ENCODE data around the gene ACP3. TPM values are rescaled to one million over a fixed set of nuclear protein-coding genes. Genes with fewer than 3 reads are reported as not detected.

Gene ACP3
- total and polyA plus RNA-seq, 2 donors (not counting 1 experiment from before 2014, with no cell fraction given), result 3.5 to 25.3 TPM

- Histone ChIP-seq H3K4me3 (replicated peaks in 1 of 4; ENCODE audit: control extremely low read depth in 1 of 4, insufficient read depth in 1 of 4, low read depth in 3 of 4, low read length in 4 of 4) (no peak overlapping the region), H3K36me3 (ENCODE audit: control insufficient read depth, insufficient read depth, low read length) (no peaks in the 10 kb centered on the region), H2AFZ (ENCODE audit: low read length) (no peak overlapping the region), H3K79me2 (ENCODE audit: control insufficient read depth, insufficient read depth, low read length) (no peaks in the 10 kb centered on the region), H3K27me3 (ENCODE audit: control insufficient read depth, insufficient read depth, low read length) (no peaks in the 10 kb centered on the region), H4K20me1 (ENCODE audit: control insufficient read depth, extremely low read depth, insufficient read depth, low read length) (no peaks in the 10 kb centered on the region), H3K4me2 (ENCODE audit: extremely low read depth, insufficient read depth, low read length) (no peak overlapping the region), H3K9me3 (ENCODE audit: control insufficient read depth, insufficient read depth, low read depth, low read length) (no peaks in the 10 kb centered on the region), H3K27ac (ENCODE audit: insufficient read depth, low read length) (no peak overlapping the region), H3K9ac (ENCODE audit: insufficient read depth, low read length) (no peak overlapping the region), H3K4me1 (ENCODE audit: control insufficient read depth, extremely low read depth, insufficient read depth, low read length) (peaks cover 5% of the 10 kb centered on the region)
- peak; percentile 11 to 63 for DNase-seq (ENCODE audit: low read depth in 2 of 2)
- TF ChIP-seq, protein P1, sequence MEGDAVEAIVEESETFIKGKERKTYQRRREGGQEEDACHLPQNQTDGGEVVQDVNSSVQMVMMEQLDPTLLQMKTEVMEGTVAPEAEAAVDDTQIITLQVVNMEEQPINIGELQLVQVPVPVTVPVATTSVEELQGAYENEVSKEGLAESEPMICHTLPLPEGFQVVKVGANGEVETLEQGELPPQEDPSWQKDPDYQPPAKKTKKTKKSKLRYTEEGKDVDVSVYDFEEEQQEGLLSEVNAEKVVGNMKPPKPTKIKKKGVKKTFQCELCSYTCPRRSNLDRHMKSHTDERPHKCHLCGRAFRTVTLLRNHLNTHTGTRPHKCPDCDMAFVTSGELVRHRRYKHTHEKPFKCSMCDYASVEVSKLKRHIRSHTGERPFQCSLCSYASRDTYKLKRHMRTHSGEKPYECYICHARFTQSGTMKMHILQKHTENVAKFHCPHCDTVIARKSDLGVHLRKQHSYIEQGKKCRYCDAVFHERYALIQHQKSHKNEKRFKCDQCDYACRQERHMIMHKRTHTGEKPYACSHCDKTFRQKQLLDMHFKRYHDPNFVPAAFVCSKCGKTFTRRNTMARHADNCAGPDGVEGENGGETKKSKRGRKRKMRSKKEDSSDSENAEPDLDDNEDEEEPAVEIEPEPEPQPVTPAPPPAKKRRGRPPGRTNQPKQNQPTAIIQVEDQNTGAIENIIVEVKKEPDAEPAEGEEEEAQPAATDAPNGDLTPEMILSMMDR (conservative IDR thresholded peaks at IDR 0.05 in 1 of 2, IDR thresholded peaks at IDR 0.05 in 1 of 2; ENCODE audit: low read depth in 1 of 2, low read length in 2 of 2), result no peak
- no peak for TF ChIP-seq EZH2 (IDR thresholded peaks at IDR 0.05; ENCODE audit: low read length, missing control alignments)
Observed at GRCh38 chr3:132289316-132289715, 27.9 kb upstream of the ACP3 start.

DNA sequence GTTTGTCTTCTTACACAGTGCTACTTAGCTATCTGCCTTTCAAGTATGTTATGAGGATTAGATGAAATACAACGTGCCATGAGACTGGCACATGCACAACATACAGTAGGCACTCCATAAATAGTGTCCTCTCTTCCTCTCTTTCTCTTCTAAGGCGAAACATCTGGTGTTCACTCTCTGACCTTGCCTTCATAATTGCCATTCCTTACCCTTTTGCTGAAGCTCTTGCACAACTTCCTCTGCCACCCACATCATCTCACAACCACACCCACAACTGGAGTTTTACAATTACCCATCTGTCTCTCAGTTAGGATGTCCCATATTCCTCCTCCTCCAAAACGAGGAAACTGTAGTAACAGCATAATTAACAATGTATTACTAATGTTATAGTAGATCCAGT lies 26.4 kb upstream of the ACP3 start:
- no peak overlapping the region for H3K4me2 ChIP-seq (ENCODE audit: extremely low read depth, insufficient read depth, low read length)
- TF ChIP-seq EZH2 (IDR thresholded peaks at IDR 0.05; ENCODE audit: low read length, missing control alignments), result no peak
- H4K20me1 ChIP-seq (ENCODE audit: control insufficient read depth, extremely low read depth, insufficient read depth, low read length), result no peaks in the 10 kb centered on the region
- no peak overlapping the region for H3K9ac ChIP-seq (ENCODE audit: insufficient read depth, low read length)
- no peak overlapping the region for H2AFZ ChIP-seq (ENCODE audit: low read length)
- H3K27me3 ChIP-seq (ENCODE audit: control insufficient read depth, insufficient read depth, low read length), result no peaks in the 10 kb centered on the region
- H3K79me2 ChIP-seq (ENCODE audit: control insufficient read depth, insufficient read depth, low read length), result no peaks in the 10 kb centered on the region
- H3K4me3 ChIP-seq (replicated peaks in 1 of 4; ENCODE audit: control extremely low read depth in 1 of 4, insufficient read depth in 1 of 4, low read depth in 3 of 4, low read length in 4 of 4), result no peak overlapping the region
- H3K36me3 ChIP-seq (ENCODE audit: control insufficient read depth, insufficient read depth, low read length), result no peaks in the 10 kb centered on the region
- no peak overlapping the region for H3K27ac ChIP-seq (ENCODE audit: insufficient read depth, low read length)
- H3K9me3 ChIP-seq (ENCODE audit: control insufficient read depth, insufficient read depth, low read depth, low read length), result no peaks in the 10 kb centered on the region
- H3K4me1 ChIP-seq (ENCODE audit: control insufficient read depth, extremely low read depth, insufficient read depth, low read length), result peaks cover 5% of the 10 kb centered on the region
- DNase-seq (ENCODE audit: low read depth in 2 of 2), result peak; percentile 47 to 91

- no peak overlapping the region for H3K9ac ChIP-seq (ENCODE audit: insufficient read depth, low read length)
- H2AFZ ChIP-seq (ENCODE audit: low read length), result no peak overlapping the region
- no peaks in the 10 kb centered on the region for H3K79me2 ChIP-seq (ENCODE audit: control insufficient read depth, insufficient read depth, low read length)
- H3K27me3 ChIP-seq (ENCODE audit: control insufficient read depth, insufficient read depth, low read length), result no peaks in the 10 kb centered on the region
- H3K36me3 ChIP-seq (ENCODE audit: control insufficient read depth, insufficient read depth, low read length), result no peaks in the 10 kb centered on the region
- no peaks in the 10 kb centered on the region for H3K9me3 ChIP-seq (ENCODE audit: control insufficient read depth, insufficient read depth, low read depth, low read length)
- no peaks in the 10 kb centered on the region for H4K20me1 ChIP-seq (ENCODE audit: control insufficient read depth, extremely low read depth, insufficient read depth, low read length)
- no peak for DNase-seq (ENCODE audit: low read depth in 2 of 2)
- no peak overlapping the region for H3K4me2 ChIP-seq (ENCODE audit: extremely low read depth, insufficient read depth, low read length)
- TF ChIP-seq, protein P1 (conservative IDR thresholded peaks at IDR 0.05 in 1 of 2, IDR thresholded peaks at IDR 0.05 in 1 of 2; ENCODE audit: low read depth in 1 of 2, low read length in 2 of 2), result no peak
- no peak for TF ChIP-seq EZH2 (IDR thresholded peaks at IDR 0.05; ENCODE audit: low read length, missing control alignments)
- H3K4me1 ChIP-seq (ENCODE audit: control insufficient read depth, extremely low read depth, insufficient read depth, low read length), result peaks cover 5% of the 10 kb centered on the region
- H3K27ac ChIP-seq (ENCODE audit: insufficient read depth, low read length), result no peak overlapping the region
- H3K4me3 ChIP-seq (replicated peaks in 1 of 4; ENCODE audit: control extremely low read depth in 1 of 4, insufficient read depth in 1 of 4, low read depth in 3 of 4, low read length in 4 of 4), result no peak overlapping the region
Observed at GRCh38 chr3:132292042-132292441, 25.2 kb upstream of the ACP3 start.

Measured in fibroblast of lung (primary cell).